LNCaP clone FGC (cell line): ENCODE measurements around the gene PLA2G2C.

ENCODE experiments used
- DNase-seq: peaks from one replicate; pipeline ENCODE4 v3.0.0-alpha.2; 2011; ENCODE audit warnings: low read depth
- H3K4me3 ChIP-seq: 2 replicates; pipeline ENCODE4 v1.5.1; 2011; ENCODE audit warnings: mild to moderate bottlenecking, low read depth, low read length, control low read depth
- TF ChIP-seq, protein P1 (sequence below): IDR thresholded peaks from 2 replicates; pipeline ENCODE4 v1.5.1; 2012; ENCODE audit warnings: mild to moderate bottlenecking; ENCODE audit not compliant: control insufficient read depth, insufficient read depth; ENCODE audit errors: extremely low read depth

PLA2G2C gene

DNA sequence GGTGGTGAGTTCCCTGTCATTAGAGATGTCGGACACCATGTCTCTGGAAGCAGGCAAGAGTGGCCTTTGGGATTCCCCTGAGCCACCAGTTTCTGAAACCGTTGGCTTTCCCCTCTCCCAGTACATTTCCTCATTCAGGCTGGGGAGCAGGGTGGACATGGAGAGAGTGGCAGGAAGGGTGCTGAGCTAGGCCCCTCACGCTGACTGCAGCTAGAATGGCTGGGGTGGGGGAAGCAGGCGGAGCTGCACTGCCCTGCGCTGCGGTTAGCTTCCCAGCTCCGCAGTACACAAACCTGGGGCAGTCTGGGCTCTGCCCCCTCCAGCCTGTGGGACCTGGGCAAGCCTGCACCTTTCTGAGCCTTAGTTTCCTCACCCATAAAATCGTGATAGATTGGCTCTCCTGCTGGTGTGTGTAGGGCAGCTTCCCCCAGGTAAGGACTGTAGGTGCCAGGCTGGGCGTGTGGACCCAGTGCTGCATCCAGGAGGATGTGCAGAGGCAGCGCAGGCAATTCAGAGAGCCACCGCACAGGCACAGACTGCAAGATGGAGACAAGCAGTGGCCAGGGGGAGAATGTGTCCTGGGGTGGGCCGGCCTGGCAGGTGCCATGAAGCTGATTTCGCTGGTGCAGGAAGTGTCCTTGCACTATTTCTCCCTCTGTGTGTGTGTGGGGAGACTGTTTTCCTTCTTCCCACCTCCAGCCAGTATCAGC lies 44.2 kb downstream of the PLA2G2C start:
- TF ChIP-seq, protein P1, sequence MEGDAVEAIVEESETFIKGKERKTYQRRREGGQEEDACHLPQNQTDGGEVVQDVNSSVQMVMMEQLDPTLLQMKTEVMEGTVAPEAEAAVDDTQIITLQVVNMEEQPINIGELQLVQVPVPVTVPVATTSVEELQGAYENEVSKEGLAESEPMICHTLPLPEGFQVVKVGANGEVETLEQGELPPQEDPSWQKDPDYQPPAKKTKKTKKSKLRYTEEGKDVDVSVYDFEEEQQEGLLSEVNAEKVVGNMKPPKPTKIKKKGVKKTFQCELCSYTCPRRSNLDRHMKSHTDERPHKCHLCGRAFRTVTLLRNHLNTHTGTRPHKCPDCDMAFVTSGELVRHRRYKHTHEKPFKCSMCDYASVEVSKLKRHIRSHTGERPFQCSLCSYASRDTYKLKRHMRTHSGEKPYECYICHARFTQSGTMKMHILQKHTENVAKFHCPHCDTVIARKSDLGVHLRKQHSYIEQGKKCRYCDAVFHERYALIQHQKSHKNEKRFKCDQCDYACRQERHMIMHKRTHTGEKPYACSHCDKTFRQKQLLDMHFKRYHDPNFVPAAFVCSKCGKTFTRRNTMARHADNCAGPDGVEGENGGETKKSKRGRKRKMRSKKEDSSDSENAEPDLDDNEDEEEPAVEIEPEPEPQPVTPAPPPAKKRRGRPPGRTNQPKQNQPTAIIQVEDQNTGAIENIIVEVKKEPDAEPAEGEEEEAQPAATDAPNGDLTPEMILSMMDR = no peak
- no peak for DNase-seq
- H3K4me3 ChIP-seq = no peak overlapping the region

DNA sequence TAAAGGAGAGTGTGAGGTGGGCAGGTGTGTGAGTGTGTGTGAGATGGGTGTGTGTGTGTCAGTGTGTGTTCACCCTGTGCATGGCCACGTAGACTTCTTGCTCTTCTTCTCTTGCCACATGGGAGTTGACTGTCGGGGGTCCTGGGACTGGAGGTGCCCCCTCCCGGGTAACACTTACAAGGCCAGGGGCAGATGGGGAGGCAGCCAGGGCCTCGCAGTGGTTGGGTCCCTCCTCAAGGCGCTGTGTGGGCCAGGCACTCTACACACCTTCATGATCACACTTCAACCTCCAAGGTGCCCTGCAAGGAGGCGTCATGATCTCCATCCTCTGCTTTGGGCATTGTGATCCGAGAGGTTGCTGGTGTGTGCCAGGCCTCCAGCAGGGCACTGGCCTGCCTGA lies 44.9 kb downstream of the PLA2G2C start:
- TF ChIP-seq, protein P1 = no peak
- H3K4me3 ChIP-seq = no peak overlapping the region
- no peak for DNase-seq

GRCh38 chr1:20141001-20141400 lies 45.3 kb downstream of the PLA2G2C start:
- no peak for DNase-seq
- no peak overlapping the region for H3K4me3 ChIP-seq
- TF ChIP-seq, protein P1 = no peak

DNA sequence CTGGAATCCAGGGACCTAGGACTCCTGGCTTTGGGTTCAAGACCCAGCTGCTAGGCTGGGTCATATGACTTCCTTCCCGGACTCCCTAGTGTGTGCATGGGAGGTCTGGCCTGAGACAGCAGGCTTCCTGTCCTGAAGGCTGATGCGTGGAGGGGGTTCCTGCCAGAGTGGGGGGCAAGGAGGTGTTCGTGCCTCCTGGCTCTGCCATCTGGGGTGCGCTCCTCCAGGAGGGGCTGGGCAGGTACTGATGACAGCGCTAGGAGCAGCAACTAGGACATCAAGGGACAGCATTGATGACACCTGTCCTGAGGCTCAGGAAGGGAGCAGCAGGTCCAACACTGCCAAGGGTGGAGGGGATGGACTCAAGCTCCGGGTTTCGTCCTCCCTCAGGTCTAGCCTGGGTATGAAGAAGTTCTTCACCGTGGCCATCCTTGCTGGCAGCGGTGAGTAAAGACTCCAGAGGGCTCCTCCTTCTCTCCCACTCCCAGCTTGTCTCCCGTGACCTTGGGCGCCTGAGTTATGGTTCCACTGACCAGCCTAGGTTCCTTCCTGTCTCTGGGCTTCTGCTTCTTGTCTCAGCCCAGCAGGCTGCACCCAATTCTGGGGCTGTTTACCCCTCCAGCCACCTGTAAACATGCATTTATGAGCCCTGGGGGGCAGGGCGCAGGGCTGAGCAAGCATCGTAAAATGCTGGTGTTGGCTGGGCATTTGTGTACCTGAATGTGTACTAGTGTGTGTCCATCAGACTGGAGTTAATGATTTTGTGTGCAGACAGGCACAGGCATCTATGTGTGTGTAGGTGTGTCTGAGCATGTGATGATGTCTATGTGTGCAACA lies 46.3 kb downstream of the PLA2G2C start:
- DNase-seq = peak; percentile 62
- H3K4me3 ChIP-seq = no peak overlapping the region
- TF ChIP-seq, protein P1 = no peak

GRCh38 chr1:20138961-20139550 lies 47.3 kb downstream of the PLA2G2C start, which contains the start of gene PLA2G2F:
PLA2G2F (plus strand) TSS chr1:20139323; CDS start chr1:20139428, 105 bp downstream.
- H3K4me3 ChIP-seq = no peak within 1 kb of the TSS
- DNase-seq = no peak
- TF ChIP-seq, protein P1 = no peak

- DNase-seq = no peak
- H3K4me3 ChIP-seq = no peak overlapping the region
- TF ChIP-seq, protein P1 = no peak
These were observed 48.0 kb downstream of the PLA2G2C start for GRCh38 chr1:20138346-20138745.
